HL-60/S4 (cell line): Measurements from ENCODE around the gene RBBP4.
"Not testable (repeated sequence)": the region's sequence is repeated elsewhere in the genome, so short reads cannot be mapped to it uniquely, and the experiment has no call there.

Experiments used
- in situ Hi-C: fragments of 300-500 bp; cut with MboI; formaldehyde crosslinking; loops from 2 replicates; pipeline ENCODE4 v1.14.3; 2022; ENCODE audit warnings: low sequenced_read_pairs

RBBP4 gene

GRCh38 chr1:32650752-32651460 is at the start of gene RBBP4:
RBBP4 (plus strand) TSS chr1:32651208; CDS start chr1:32651307, 99 bp downstream.
- in situ Hi-C loops, result no loop called here

GRCh38 chr1:32605711-32606424 is 45.1 kb upstream of the RBBP4 start:
- in situ Hi-C loops, result no loop called here

- in situ Hi-C loops, result no loop called here
Measured at GRCh38 chr1:32606565-32607371, 44.2 kb upstream of the RBBP4 start.

- in situ Hi-C loops, result no loop called here
Measured at GRCh38 chr1:32609180-32609579, 41.8 kb upstream of the RBBP4 start.

- in situ Hi-C loops, result no loop called here
Measured at GRCh38 chr1:32611859-32612188, 39.2 kb upstream of the RBBP4 start.

- in situ Hi-C loops, result no loop called here
Measured at GRCh38 chr1:32612189-32612881, 38.7 kb upstream of the RBBP4 start.

- in situ Hi-C loops, result no loop called here
Measured at GRCh38 chr1:32613472-32613871, 37.5 kb upstream of the RBBP4 start.

- in situ Hi-C loops, result no loop called here
Measured at GRCh38 chr1:32618673-32619221, 32.3 kb upstream of the RBBP4 start.

- in situ Hi-C loops, result no loop called here
Measured at GRCh38 chr1:32619701-32620485, 31.1 kb upstream of the RBBP4 start.

- in situ Hi-C loops, result no loop called here
Measured at GRCh38 chr1:32622205-32622604, 28.8 kb upstream of the RBBP4 start.

- in situ Hi-C loops, result no loop called here
Measured at GRCh38 chr1:32622806-32623681, 28.0 kb upstream of the RBBP4 start.

GRCh38 chr1:32623775-32624174 is 27.2 kb upstream of the RBBP4 start:
- in situ Hi-C loops, result no loop called here

GRCh38 chr1:32626176-32626575 is 24.8 kb upstream of the RBBP4 start:
- in situ Hi-C loops, result no loop called here

- in situ Hi-C loops, result no loop called here
Measured at GRCh38 chr1:32627596-32628162, 23.3 kb upstream of the RBBP4 start.

- in situ Hi-C loops, result not testable (repeated sequence)
Measured at GRCh38 chr1:32630173-32630572, 20.8 kb upstream of the RBBP4 start.

GRCh38 chr1:32632829-32633228 is 18.2 kb upstream of the RBBP4 start:
- in situ Hi-C loops, result no loop called here

GRCh38 chr1:32635508-32636277 is 15.3 kb upstream of the RBBP4 start:
- in situ Hi-C loops, result no loop called here
